ENCODE measurements around the gene TECPR1.

- TF ChIP-seq CTCF (IDR thresholded peaks at IDR 0.05; ENCODE audit: low read depth, low read length, poor library complexity, severe bottlenecking) (no peak), EZH2phosphoT487 (IDR thresholded peaks at IDR 0.05; ENCODE audit: borderline replicate concordance, low read length) (no peak)
Measured at GRCh38 chr7:98212532-98213041, 39.4 kb downstream of the TECPR1 start.
